Measurements from ENCODE around the gene CEP170.
"Not testable (repeated sequence)": the region's sequence is repeated elsewhere in the genome, so short reads cannot be mapped to it uniquely, and the experiment has no call there.

The CEP170 gene

DNA sequence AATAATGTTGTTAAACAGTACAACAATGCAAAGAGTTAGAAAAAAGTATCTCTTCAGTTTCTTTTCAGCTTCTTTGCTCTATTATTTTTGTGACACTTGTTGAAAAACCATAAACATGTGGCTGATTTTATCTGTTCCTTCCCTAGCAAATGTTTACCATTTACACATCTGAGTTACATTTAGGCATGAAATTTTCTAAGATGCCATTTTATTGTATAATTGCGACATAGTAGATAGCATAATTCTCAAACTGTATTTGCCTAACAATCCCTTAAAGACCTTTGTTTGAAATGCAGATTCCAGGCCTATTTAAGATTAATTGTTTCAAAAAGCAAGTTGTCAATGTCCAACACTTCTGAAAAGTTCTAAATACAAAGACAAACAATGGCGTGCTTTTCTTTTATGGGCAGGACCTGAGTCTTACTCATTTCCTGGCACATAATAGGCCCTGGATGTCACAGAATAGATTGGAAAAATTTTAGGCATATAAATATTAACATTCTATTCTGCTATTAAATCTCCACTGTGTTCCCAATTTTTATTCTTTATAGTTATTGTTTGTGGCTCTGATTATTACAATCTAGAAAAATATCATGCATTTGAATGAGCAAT is 81.2 kb downstream of the CEP170 start:
- not testable (repeated sequence) for DNase-seq (ENCODE audit: low read depth)

GRCh38 chr1:243164911-243165310 is 90.2 kb downstream of the CEP170 start:
- not testable (repeated sequence) for DNase-seq (ENCODE audit: low read depth)

- not testable (repeated sequence) for DNase-seq (ENCODE audit: low read depth)
Observed at GRCh38 chr1:243150906-243151305, 104.2 kb downstream of the CEP170 start.

DNA sequence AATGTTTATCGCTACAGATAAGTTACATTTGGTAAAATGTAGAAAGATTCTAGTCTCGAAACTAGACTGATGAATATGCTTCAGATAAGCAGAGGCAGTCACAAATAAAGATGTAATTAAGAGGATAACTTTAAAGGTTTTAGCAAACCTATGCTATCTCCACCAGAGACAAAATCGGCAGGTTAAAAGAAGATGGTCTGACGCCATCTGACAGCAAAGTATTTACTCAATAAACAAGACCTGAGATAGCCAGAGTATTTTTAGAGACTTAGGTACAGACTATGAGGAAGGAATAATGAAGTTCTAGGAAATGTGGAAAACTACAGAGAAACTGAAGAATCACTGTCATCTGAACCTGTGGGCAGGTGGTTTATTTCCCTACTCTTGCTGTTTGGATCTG is 106.0 kb downstream of the CEP170 start:
- not testable (repeated sequence) for DNase-seq (ENCODE audit: low read depth)

DNA sequence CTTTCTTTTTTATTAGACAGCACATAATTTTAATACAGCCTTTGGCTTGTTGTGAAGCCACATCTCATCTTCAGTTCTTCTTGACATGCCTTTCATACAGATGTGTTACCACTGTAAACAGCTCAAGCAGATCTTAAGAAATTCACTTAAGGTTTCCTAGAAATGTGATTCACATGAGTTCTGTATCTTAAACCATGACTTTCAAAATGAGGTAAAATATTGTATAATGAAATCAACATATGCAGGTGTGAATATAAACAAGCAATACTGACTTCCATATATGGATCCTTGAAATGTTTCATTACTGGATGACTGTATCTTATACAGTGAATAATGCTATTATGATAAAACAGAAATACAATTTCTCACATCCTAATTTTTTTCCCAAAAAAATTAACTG is 107.7 kb downstream of the CEP170 start:
- not testable (repeated sequence) for DNase-seq (ENCODE audit: low read depth)

DNA sequence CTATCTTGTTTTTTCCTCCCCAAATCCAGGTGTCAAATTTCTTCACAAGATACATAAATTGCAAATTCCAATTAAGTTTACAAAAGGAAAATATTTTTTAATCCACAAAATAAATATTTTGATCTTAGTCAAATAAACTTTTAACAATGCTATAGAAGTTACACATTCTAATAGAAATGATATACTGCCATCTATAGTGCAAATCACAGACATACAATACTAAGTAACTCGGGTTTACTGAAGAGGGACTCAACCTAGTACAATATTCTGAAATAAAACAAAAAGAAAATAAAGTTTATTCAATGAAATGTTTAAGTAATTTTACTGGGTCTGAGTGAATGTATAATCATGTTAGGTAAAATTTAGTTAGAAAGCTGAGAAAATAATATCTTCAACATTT is 114.6 kb downstream of the CEP170 start:
- not testable (repeated sequence) for DNase-seq (ENCODE audit: low read depth)

- not testable (repeated sequence) for DNase-seq (ENCODE audit: low read depth)
Observed at GRCh38 chr1:243122876-243123409, 132.1 kb downstream of the CEP170 start.

GRCh38 chr1:243121939-243122338 is 133.1 kb downstream of the CEP170 start:
- DNase-seq (ENCODE audit: low read depth), result not testable (repeated sequence)

GRCh38 chr1:243118601-243119322 is 136.3 kb downstream of the CEP170 start:
- not testable (repeated sequence) for DNase-seq (ENCODE audit: low read depth)

DNA sequence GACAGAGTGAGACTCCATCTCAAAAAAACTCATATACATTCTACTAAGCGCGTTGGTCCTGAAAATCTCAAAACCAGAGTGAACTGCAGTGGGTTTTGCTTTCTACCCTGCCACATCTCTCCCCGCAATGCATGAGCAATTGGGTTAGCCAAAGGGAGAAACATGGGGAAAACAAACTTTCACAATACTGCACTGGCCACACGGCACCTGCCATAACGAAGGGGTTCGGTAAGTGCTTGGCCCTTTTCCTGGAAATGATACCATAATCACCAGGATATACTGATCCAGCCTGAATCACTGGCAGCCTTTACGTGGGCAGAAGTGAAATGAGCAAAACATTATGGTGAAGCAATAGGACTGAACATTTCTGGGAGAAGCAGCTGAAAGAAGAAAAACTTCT is 138.9 kb downstream of the CEP170 start:
- DNase-seq (ENCODE audit: low read depth), result not testable (repeated sequence)

- not testable (repeated sequence) for DNase-seq (ENCODE audit: low read depth)
Observed at GRCh38 chr1:243114769-243115168, 140.3 kb downstream of the CEP170 start.

- DNase-seq (ENCODE audit: low read depth), result not testable (repeated sequence)
Observed at GRCh38 chr1:243114059-243114713, 140.9 kb downstream of the CEP170 start.

DNA sequence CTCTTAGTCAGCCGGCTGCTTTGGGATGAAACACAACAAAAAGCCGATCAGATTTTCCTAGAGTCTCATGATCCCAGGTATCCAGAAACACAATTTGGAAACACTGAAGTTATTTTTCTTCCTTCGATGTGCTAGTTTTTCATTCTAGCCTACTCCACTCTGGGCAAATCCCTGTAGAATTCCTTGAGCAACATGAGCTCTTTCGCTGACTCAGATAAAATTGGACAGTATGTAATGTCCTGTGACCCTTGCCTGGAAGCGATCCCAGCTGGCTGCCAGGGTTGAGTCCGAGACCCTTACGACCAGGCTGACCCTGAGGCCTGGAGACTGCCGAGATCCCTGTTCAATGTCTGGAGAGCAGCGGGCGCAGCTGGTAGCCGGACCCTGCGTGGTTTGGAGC is 147.9 kb downstream of the CEP170 start:
- not testable (repeated sequence) for DNase-seq (ENCODE audit: low read depth)

- not testable (repeated sequence) for DNase-seq (ENCODE audit: low read depth)
Observed at GRCh38 chr1:243105652-243106332, 149.3 kb downstream of the CEP170 start.

- DNase-seq (ENCODE audit: low read depth), result not testable (repeated sequence)
Observed at GRCh38 chr1:243105104-243105503, 150.0 kb downstream of the CEP170 start.

DNA sequence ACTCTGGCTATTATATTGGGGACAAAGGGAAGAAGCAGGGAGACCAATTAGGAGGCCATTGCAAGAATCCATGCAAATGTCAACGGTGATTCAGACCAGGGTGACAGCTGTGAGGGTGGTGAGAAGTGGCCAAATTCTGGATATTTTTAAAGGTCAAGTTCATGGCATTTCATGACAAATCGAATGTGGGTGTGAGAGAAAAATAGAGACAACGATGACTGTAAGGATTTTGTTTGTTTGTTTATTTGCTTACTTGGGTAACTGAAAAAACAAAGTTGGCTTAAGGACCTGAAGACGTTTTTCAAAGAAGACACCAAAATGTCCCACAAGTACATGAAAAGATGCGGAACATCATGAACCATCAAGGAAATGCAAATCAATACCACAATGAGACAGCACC is 150.6 kb downstream of the CEP170 start:
- not testable (repeated sequence) for DNase-seq (ENCODE audit: low read depth)

DNA sequence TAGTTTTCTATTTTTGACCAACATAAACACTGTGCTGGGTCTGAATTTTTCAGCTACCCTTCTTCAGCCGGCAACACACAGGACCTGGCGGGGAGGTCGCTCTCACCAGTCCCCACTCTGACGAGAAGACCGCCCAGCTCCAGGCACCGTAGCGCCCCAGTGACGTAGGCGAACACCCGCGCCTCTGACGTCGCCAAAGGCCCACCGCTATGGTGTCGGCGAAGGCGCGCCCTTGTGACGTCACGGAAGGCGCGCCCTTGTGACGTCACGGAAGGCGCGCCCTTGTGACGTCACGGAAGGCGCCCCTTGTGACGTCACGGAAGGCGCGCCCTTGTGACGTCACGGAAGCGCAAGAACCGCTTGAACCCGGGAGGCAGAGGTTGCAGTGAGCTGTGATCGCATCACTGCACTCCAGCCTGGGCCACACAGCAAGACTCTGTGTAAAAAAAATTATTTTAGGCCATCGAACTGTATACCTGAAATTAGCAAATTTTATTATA is 153.5 kb downstream of the CEP170 start:
- DNase-seq (ENCODE audit: low read depth), result peak; percentile 62

- DNase-seq (ENCODE audit: low read depth), result not testable (repeated sequence)
Observed at GRCh38 chr1:243087368-243087767, 167.7 kb downstream of the CEP170 start.

Measured in activated T-helper 9 cell treated with anti-CD3 and anti-CD28 coated beads, Interleukin-2, amount 50 U/mL, for 16 hours (primary cell).